Muscle layer of duodenum (tissue), 2 donors: ENCODE measurements around the gene BCL2L11.

Source experiments
- H3K27ac ChIP-seq: one replicate; pipeline ENCODE4 v1.7.0; 2013; ENCODE audit warnings: mild to moderate bottlenecking, low read length
- H3K27me3 ChIP-seq: one replicate; pipeline ENCODE4 v1.7.0; 2013; ENCODE audit warnings: low read depth, mild to moderate bottlenecking, control low read depth, low read length
- H3K36me3 ChIP-seq, 2 donors: one replicate each; pipeline ENCODE4 v1.7.0; 2013; ENCODE audit warnings: low read length in 2 of 2, control low read depth in 1 of 2, mild to moderate bottlenecking in 1 of 2; ENCODE audit not compliant: insufficient read depth in 2 of 2, control insufficient read depth in 1 of 2
- H3K4me1 ChIP-seq, 2 donors: one replicate each; pipeline ENCODE4 v1.7.0; 2013; ENCODE audit warnings: low read length in 2 of 2, mild to moderate bottlenecking in 2 of 2, control low read depth in 1 of 2, moderate library complexity in 1 of 2; ENCODE audit not compliant: insufficient read depth in 2 of 2, control insufficient read depth in 1 of 2
- H3K4me3 ChIP-seq, 2 donors: one replicate each; pipeline ENCODE4 v1.7.0; 2013; ENCODE audit warnings: low read length in 2 of 2, low read depth in 1 of 2, mild to moderate bottlenecking in 1 of 2
- H3K9me3 ChIP-seq, 2 donors: one replicate each; pipeline ENCODE4 v1.7.0; 2013; ENCODE audit warnings: low read length in 2 of 2, control low read depth in 1 of 2, mild to moderate bottlenecking in 1 of 2; ENCODE audit not compliant: control insufficient read depth in 1 of 2
- donor health status: healthy.

The BCL2L11 gene

GRCh38 chr2:111102216-111102615 lies 18.5 kb upstream of the BCL2L11 start:
- H3K36me3 ChIP-seq: no peaks in the 10 kb centered on the region
- H3K4me1 ChIP-seq: no peaks in the 10 kb centered on the region
- no peak overlapping the region for H3K4me3 ChIP-seq
- no peak overlapping the region for H3K27ac ChIP-seq
- H3K27me3 ChIP-seq: no peaks in the 10 kb centered on the region
- no peaks in the 10 kb centered on the region for H3K9me3 ChIP-seq

- H3K9me3 ChIP-seq: no peaks in the 10 kb centered on the region
- H3K27ac ChIP-seq: no peak overlapping the region
- H3K27me3 ChIP-seq: no peaks in the 10 kb centered on the region
- no peaks in the 10 kb centered on the region for H3K4me1 ChIP-seq
- H3K36me3 ChIP-seq: no peaks in the 10 kb centered on the region
- no peak overlapping the region for H3K4me3 ChIP-seq
These were observed 14.8 kb upstream of the BCL2L11 start for GRCh38 chr2:111105926-111106325.

GRCh38 chr2:111106706-111107105 lies 14.0 kb upstream of the BCL2L11 start:
- H3K4me1 ChIP-seq: no peaks in the 10 kb centered on the region
- H3K4me3 ChIP-seq: no peak overlapping the region
- H3K36me3 ChIP-seq: no peaks in the 10 kb centered on the region
- no peaks in the 10 kb centered on the region for H3K27me3 ChIP-seq
- H3K9me3 ChIP-seq: no peaks in the 10 kb centered on the region
- H3K27ac ChIP-seq: no peak overlapping the region

- H3K27me3 ChIP-seq: no peaks in the 10 kb centered on the region
- no peaks in the 10 kb centered on the region for H3K36me3 ChIP-seq
- H3K27ac ChIP-seq: no peak overlapping the region
- no peaks in the 10 kb centered on the region for H3K4me1 ChIP-seq
- H3K4me3 ChIP-seq: no peak overlapping the region
- H3K9me3 ChIP-seq: no peaks in the 10 kb centered on the region
These were observed 11.9 kb upstream of the BCL2L11 start for GRCh38 chr2:111108745-111109271.

- Histone ChIP-seq H3K27me3 (no peaks in the 10 kb centered on the region), H3K9me3 (no peaks in the 10 kb centered on the region), H3K4me3 (no peak overlapping the region), H3K4me1 (no peaks in the 10 kb centered on the region), H3K36me3 (no peaks in the 10 kb centered on the region), H3K27ac (no peak overlapping the region)
These were observed 9.5 kb upstream of the BCL2L11 start for GRCh38 chr2:111111101-111111755.

- H3K27me3 ChIP-seq: peaks cover 9% of the 10 kb centered on the region
- no peaks in the 10 kb centered on the region for H3K36me3 ChIP-seq
- H3K9me3 ChIP-seq: no peaks in the 10 kb centered on the region
- peaks cover 0 to 16% of the 10 kb centered on the region in 2 donors for H3K4me1 ChIP-seq
- no peak overlapping the region for H3K4me3 ChIP-seq
- H3K27ac ChIP-seq: no peak overlapping the region
These were observed 6.9 kb upstream of the BCL2L11 start for GRCh38 chr2:111113838-111114237.

- Histone ChIP-seq H3K36me3 (no peaks in the 10 kb centered on the region), H3K27me3 (peaks cover 20% of the 10 kb centered on the region), H3K4me1 (peaks cover 0 to 21% of the 10 kb centered on the region in 2 donors), H3K9me3 (no peaks in the 10 kb centered on the region), H3K4me3 (no peak overlapping the region), H3K27ac (no peak overlapping the region)
These were observed 4.5 kb upstream of the BCL2L11 start for GRCh38 chr2:111116011-111116746.

- no peaks in the 10 kb centered on the region for H3K9me3 ChIP-seq
- no peaks in the 10 kb centered on the region for H3K36me3 ChIP-seq
- H3K27ac ChIP-seq: no peak overlapping the region
- H3K4me3 ChIP-seq: peak overlapping the region; percentile 60 to 95
- peaks cover 20% of the 10 kb centered on the region for H3K27me3 ChIP-seq
- peaks cover 0 to 27% of the 10 kb centered on the region in 2 donors for H3K4me1 ChIP-seq
These were observed 3.7 kb upstream of the BCL2L11 start for GRCh38 chr2:111116843-111117597.

- no peaks in the 10 kb centered on the region for H3K9me3 ChIP-seq
- peaks cover 0 to 28% of the 10 kb centered on the region in 2 donors for H3K4me1 ChIP-seq
- peak overlapping the region; percentile 60 to 95 for H3K4me3 ChIP-seq
- no peaks in the 10 kb centered on the region for H3K36me3 ChIP-seq
- H3K27me3 ChIP-seq: peaks cover 20% of the 10 kb centered on the region
- no peak overlapping the region for H3K27ac ChIP-seq
These were observed 2.9 kb upstream of the BCL2L11 start for GRCh38 chr2:111117598-111118480.

- peak overlapping the region; percentile 60 to 95 for H3K4me3 ChIP-seq
- H3K27ac ChIP-seq: no peak overlapping the region
- H3K9me3 ChIP-seq: no peaks in the 10 kb centered on the region
- peaks cover 3 to 31% of the 10 kb centered on the region in 2 donors for H3K4me1 ChIP-seq
- peaks cover 20% of the 10 kb centered on the region for H3K27me3 ChIP-seq
- no peaks in the 10 kb centered on the region for H3K36me3 ChIP-seq
These were observed 2.2 kb upstream of the BCL2L11 start for GRCh38 chr2:111118481-111118980.
